GM04504 (cell line): ENCODE data around the gene DNAJC10.

Source experiments
- DNase-seq: peaks from one replicate; pipeline ENCODE4 v3.0.0-alpha.2; 2012; ENCODE audit warnings: low read depth

The DNAJC10 gene

DNA sequence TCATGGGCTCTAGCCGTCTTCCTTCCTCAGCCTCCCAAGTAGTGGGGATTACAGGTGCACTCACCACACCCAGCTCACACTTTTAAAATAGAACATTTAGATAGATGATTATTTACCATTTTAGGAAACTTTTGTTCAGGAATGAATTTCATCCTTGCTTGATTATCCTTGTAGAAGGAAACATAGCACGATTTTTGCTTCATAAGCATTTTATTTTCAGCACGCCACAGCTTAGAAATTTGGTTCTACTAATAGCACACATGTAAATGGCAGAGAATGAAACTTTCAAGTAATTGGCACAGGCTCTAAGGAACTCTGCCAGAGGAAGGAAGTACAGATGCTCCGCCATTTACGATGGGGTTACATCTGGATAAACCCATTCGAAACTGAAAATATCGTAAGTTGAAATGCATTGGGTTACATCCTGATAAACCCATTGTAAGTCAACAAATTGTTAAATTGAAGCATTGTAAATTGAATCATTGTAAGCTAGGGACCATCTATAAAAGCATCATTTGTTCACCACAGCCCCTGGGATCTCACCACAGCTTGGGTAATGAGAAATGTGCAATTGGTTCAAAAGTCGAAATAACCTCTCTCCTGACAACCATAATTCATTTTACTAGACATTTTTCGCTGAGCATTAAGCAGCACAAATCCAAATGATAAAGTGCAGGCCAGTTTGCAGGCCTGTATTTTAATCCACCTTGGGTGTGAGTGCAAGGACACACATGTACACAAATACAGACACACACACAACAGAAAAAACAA, 117.2 kb downstream of the DNAJC10 start:
- no peak for DNase-seq

DNA sequence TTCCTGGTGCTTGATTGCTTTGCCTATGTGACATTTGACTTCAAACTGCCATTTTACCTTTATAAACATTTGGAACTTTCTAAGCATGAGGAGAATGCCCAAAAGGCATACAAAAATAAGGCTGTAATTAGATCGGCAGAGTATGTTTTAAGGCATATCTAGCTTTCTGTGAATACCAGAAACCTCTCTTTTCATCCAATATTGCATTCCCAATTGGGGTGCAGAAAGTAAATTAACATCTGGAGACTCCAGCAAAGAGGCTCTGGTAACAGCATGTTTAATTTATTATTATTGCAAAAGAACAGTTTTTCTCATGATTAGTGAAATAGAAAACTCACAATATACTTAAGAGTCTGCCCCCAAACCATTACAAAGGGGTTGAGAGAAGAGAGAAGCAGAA, 118.2 kb downstream of the DNAJC10 start:
- DNase-seq, result no peak

DNA sequence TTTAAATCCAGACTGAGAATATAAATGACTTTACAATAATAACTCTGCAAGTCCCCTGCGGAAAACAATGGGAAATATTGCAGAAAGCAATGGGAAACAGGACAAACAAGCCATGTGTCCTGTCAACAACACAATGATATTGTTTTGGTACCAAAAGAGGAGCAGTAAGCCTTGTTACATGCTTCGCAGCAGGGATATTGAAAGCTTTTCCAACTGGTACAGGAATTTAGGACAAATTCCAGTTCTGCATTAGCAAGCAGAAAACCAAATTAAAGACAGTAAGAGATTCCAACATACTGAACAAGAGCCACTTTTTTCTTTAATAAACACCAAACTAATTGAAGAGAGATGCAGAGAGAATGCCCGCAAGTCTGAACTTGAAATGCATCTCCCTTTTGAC, 120.4 kb downstream of the DNAJC10 start:
- DNase-seq, result no peak
